CD4-positive, alpha-beta T cell treated with Interleukin-1 beta for 1 hour (primary cell): Measurements from ENCODE around the gene WLS.
"Not testable (repeated sequence)": the region's sequence is repeated elsewhere in the genome, so short reads cannot be mapped to it uniquely, and the experiment has no call there.

ENCODE experiments used
- DNase-seq, 2 donors: peaks; one replicate each; pipeline ENCODE4 v3.0.0-alpha.2; 2020 to 2022

WLS gene

GRCh38 chr1:68232289-68233148 is at the start of gene WLS:
Gene WLS (minus strand): TSS chr1:68232523. CDS start chr1:68232299, 224 bp downstream.
- peak in 1 of 2 donors; percentile 10 for DNase-seq

GRCh38 chr1:68280286-68280685 is 48.0 kb upstream of the WLS start:
- DNase-seq, result no peak

- DNase-seq, result no peak
Measured at GRCh38 chr1:68279846-68280245, 47.5 kb upstream of the WLS start.

GRCh38 chr1:68278221-68278620 is 45.9 kb upstream of the WLS start:
- no peak for DNase-seq

GRCh38 chr1:68276448-68276847 is 44.1 kb upstream of the WLS start:
- DNase-seq, result no peak

- DNase-seq, result no peak
Measured at GRCh38 chr1:68273530-68273929, 41.2 kb upstream of the WLS start.

GRCh38 chr1:68271596-68271995 is 39.3 kb upstream of the WLS start:
- no peak for DNase-seq

GRCh38 chr1:68270951-68271350 is 38.6 kb upstream of the WLS start:
- DNase-seq, result no peak

- DNase-seq, result no peak
Measured at GRCh38 chr1:68269637-68270430, 37.5 kb upstream of the WLS start.

- DNase-seq, result no peak
Measured at GRCh38 chr1:68268896-68269483, 36.7 kb upstream of the WLS start.

GRCh38 chr1:68256824-68257223 is 24.5 kb upstream of the WLS start:
- not testable (repeated sequence) for DNase-seq

- DNase-seq, result no peak
Measured at GRCh38 chr1:68255301-68255700, 23.0 kb upstream of the WLS start.

- no peak for DNase-seq
Measured at GRCh38 chr1:68254667-68255226, 22.4 kb upstream of the WLS start.

GRCh38 chr1:68237040-68237439 is 4.7 kb upstream of the WLS start:
- DNase-seq, result no peak

GRCh38 chr1:68234094-68234493 is 1.8 kb upstream of the WLS start:
- DNase-seq, result no peak

GRCh38 chr1:68233202-68233601 is 879 bp upstream of the WLS start:
- no peak for DNase-seq

GRCh38 chr1:68231627-68232288 is 565 bp downstream of the WLS start:
- DNase-seq, result no peak

GRCh38 chr1:68230901-68231626 is 1.3 kb downstream of the WLS start:
- DNase-seq, result no peak

GRCh38 chr1:68230484-68230802 is 1.9 kb downstream of the WLS start:
- DNase-seq, result no peak

- no peak for DNase-seq
Measured at GRCh38 chr1:68229650-68230483, 2.5 kb downstream of the WLS start.

GRCh38 chr1:68228851-68229250 is 3.5 kb downstream of the WLS start:
- no peak for DNase-seq
